Measurements from ENCODE around the gene SAMHD1.

SAMHD1 gene

GRCh38 chr20:36925234-36925633, 26.3 kb downstream of the SAMHD1 start:
- Histone ChIP-seq H3K27me3 (replicated peaks; ENCODE audit: control insufficient read depth, insufficient read depth, low read length) (no peaks in the 10 kb centered on the region), H3K36me3 (ENCODE audit: control insufficient read depth, insufficient read depth, low read length) (peaks cover 6% of the 10 kb centered on the region), H3K4me3 (replicated peaks; ENCODE audit: low read depth, low read length) (no peak overlapping the region)
- DNase-seq (ENCODE audit: extremely low read depth, insufficient read length): no peak
- no peak for TF ChIP-seq CTCF (IDR thresholded peaks at IDR 0.05; ENCODE audit: insufficient read depth, low read length, poor library complexity, severe bottlenecking)

- peaks cover 6% of the 10 kb centered on the region for H3K36me3 ChIP-seq (ENCODE audit: control insufficient read depth, insufficient read depth, low read length)
- no peak for TF ChIP-seq CTCF (IDR thresholded peaks at IDR 0.05; ENCODE audit: insufficient read depth, low read length, poor library complexity, severe bottlenecking)
- no peak overlapping the region for H3K4me3 ChIP-seq (replicated peaks; ENCODE audit: low read depth, low read length)
- no peak for DNase-seq (ENCODE audit: extremely low read depth, insufficient read length)
- no peaks in the 10 kb centered on the region for H3K27me3 ChIP-seq (replicated peaks; ENCODE audit: control insufficient read depth, insufficient read depth, low read length)
These were observed 27.1 kb downstream of the SAMHD1 start for GRCh38 chr20:36924167-36925045.

- Histone ChIP-seq H3K4me3 (replicated peaks; ENCODE audit: low read depth, low read length) (no peak overlapping the region), H3K36me3 (ENCODE audit: control insufficient read depth, insufficient read depth, low read length) (peaks cover 8% of the 10 kb centered on the region), H3K27me3 (replicated peaks; ENCODE audit: control insufficient read depth, insufficient read depth, low read length) (no peaks in the 10 kb centered on the region)
- no peak for DNase-seq (ENCODE audit: extremely low read depth, insufficient read length)
- no peak for TF ChIP-seq CTCF (IDR thresholded peaks at IDR 0.05; ENCODE audit: insufficient read depth, low read length, poor library complexity, severe bottlenecking)
These were observed 31.2 kb downstream of the SAMHD1 start for GRCh38 chr20:36920334-36920730.

GRCh38 chr20:36919715-36920333, 31.7 kb downstream of the SAMHD1 start:
- peak; percentile 14 for DNase-seq (ENCODE audit: extremely low read depth, insufficient read length)
- Histone ChIP-seq H3K27me3 (replicated peaks; ENCODE audit: control insufficient read depth, insufficient read depth, low read length) (no peaks in the 10 kb centered on the region), H3K36me3 (ENCODE audit: control insufficient read depth, insufficient read depth, low read length) (peaks cover 8% of the 10 kb centered on the region), H3K4me3 (replicated peaks; ENCODE audit: low read depth, low read length) (no peak overlapping the region)
- TF ChIP-seq CTCF (IDR thresholded peaks at IDR 0.05; ENCODE audit: insufficient read depth, low read length, poor library complexity, severe bottlenecking): peak; percentile 93

- TF ChIP-seq CTCF (IDR thresholded peaks at IDR 0.05; ENCODE audit: insufficient read depth, low read length, poor library complexity, severe bottlenecking): no peak
- peaks cover 8% of the 10 kb centered on the region for H3K36me3 ChIP-seq (ENCODE audit: control insufficient read depth, insufficient read depth, low read length)
- no peak overlapping the region for H3K4me3 ChIP-seq (replicated peaks; ENCODE audit: low read depth, low read length)
- no peaks in the 10 kb centered on the region for H3K27me3 ChIP-seq (replicated peaks; ENCODE audit: control insufficient read depth, insufficient read depth, low read length)
- DNase-seq (ENCODE audit: extremely low read depth, insufficient read length): no peak
These were observed 33.6 kb downstream of the SAMHD1 start for GRCh38 chr20:36917943-36918342.

Data from GM06990 (cell line).